A549 (cell line): ENCODE measurements around the gene RCVRN. TPM values are rescaled to one million over a fixed set of nuclear protein-coding genes. Genes with fewer than 3 reads are reported as not detected.

Experiments used
- ATAC-seq, 2 experiments: fragments of 200-7000 bp in 1 of 2; fragments of >200 bp in 1 of 2; cut with Nextera tagmentation in 1 of 2; cut with Tn5 transposase in 1 of 2; 3 replicates each; pipeline versions ENCODE4 v1.8.0 to v1.9.1; 2018 to 2020; ENCODE audit warnings: mild to moderate bottlenecking in 1 of 2, moderate library complexity in 1 of 2
- CTCF ChIA-PET: fragments of 300-600 bp; sonication (Branson Sonifier 250); formaldehyde crosslinking; extraction: SDS; loops from one replicate; lab custom pipeline; 2021; ENCODE audit warnings: antibody characterized with exemption, inconsistent platforms; lab: Yijun Ruan, JAX
- POLR2A ChIA-PET: fragments of 350-600 bp; formaldehyde crosslinking; extraction: SDS; loops from one replicate; lab custom pipeline; 2021; ENCODE audit warnings: antibody characterized with exemption, inconsistent platforms; lab: Yijun Ruan, JAX
- DNase-seq, 2 experiments: peaks; one replicate each; pipeline versions ENCODE4 v3.0.0 to v3.0.0-alpha.2; 2011 to 2016; ENCODE audit warnings: low read depth in 1 of 2, low spot score in 1 of 2
- FAIRE-seq: peaks from 2 replicates; lab custom pipeline; 2011; peaks lifted over from hg19 to GRCh38; lab: Jason Lieb, UNC
- H3K27ac ChIP-seq, 2 experiments: fragments of >200 bp; sonication (Bioruptor Twin); formaldehyde crosslinking; 3 replicates each; pipeline ENCODE4 v1.5.1; 2016 to 2017
- H3K4me1 ChIP-seq: fragments of >200 bp; sonication (Bioruptor Twin); formaldehyde crosslinking; 3 replicates; pipeline ENCODE4 v1.6.1; 2016
- H3K4me2 ChIP-seq: fragments of >200 bp; sonication (Bioruptor Twin); formaldehyde crosslinking; 3 replicates; pipeline ENCODE4 v1.6.1; 2016
- H3K4me3 ChIP-seq: fragments of >200 bp; sonication (Bioruptor Twin); formaldehyde crosslinking; 3 replicates; pipeline ENCODE4 v1.5.1; 2016
- H3K9me3 ChIP-seq: fragments of >200 bp; sonication (Bioruptor Twin); formaldehyde crosslinking; 3 replicates; pipeline ENCODE4 v1.6.1; 2016
- CEBPB ChIP-seq, 2 experiments: fragments of >200 bp in 1 of 2; sonication (Bioruptor Twin) in 1 of 2; formaldehyde crosslinking in 1 of 2; IDR thresholded peaks; 2 replicates each; pipeline ENCODE4 v1.6.1; 2012 to 2016
- CHD2 ChIP-seq: fragments of 150-350 bp; IDR thresholded peaks from 2 replicates; pipeline ENCODE4 v1.6.1; 2014; ENCODE audit warnings: low read length; ENCODE audit not compliant: partially characterized antibody
- EP300 ChIP-seq, 2 experiments: fragments of >200 bp; sonication (Bioruptor Twin); formaldehyde crosslinking; IDR thresholded peaks; 2 replicates in 1 of 2; 3 replicates in 1 of 2; pipeline ENCODE4 v1.6.1; 2016 to 2017
- FOSB ChIP-seq: fragments of 250-450 bp; sonication (Bioruptor Pico); IDR thresholded peaks from 2 replicates; pipeline ENCODE4 v1.5.0; 2020; ENCODE audit warnings: mild to moderate bottlenecking, moderate library complexity
- FOSL2 ChIP-seq, 2 experiments: fragments of 450-650 bp in 1 of 2; fragments of >200 bp in 1 of 2; sonication (Bioruptor Twin) in 1 of 2; formaldehyde crosslinking; IDR thresholded peaks; 2 replicates each; pipeline versions ENCODE4 v1.5.0 to v1.6.1; 2016 to 2020; ENCODE audit warnings: mild to moderate bottlenecking in 1 of 2, moderate library complexity in 1 of 2
- HDAC2 ChIP-seq: fragments of 200-600 bp; sonication (generic); IDR thresholded peaks from 2 replicates; pipeline ENCODE4 v1.6.1; 2016
- HOXA7 ChIP-seq: fragments of 250-450 bp; sonication (Bioruptor Pico); IDR thresholded peaks from 2 replicates; pipeline ENCODE4 v1.5.0; 2020; ENCODE audit warnings: mild to moderate bottlenecking, moderate library complexity
- HOXB5 ChIP-seq: fragments of 250-450 bp; sonication (Bioruptor Pico); IDR thresholded peaks from 2 replicates; pipeline ENCODE4 v1.5.0; 2020; ENCODE audit warnings: mild to moderate bottlenecking, moderate library complexity
- JUNB ChIP-seq: fragments of >200 bp; sonication (Bioruptor Twin); formaldehyde crosslinking; IDR thresholded peaks from 2 replicates; pipeline ENCODE4 v1.6.1; 2016
- KDM1A ChIP-seq: fragments of 200-600 bp; sonication (generic); IDR thresholded peaks from 2 replicates; pipeline ENCODE4 v1.6.1; 2016; ENCODE audit warnings: low read depth, mild to moderate bottlenecking
- KDM5A ChIP-seq: fragments of 200-600 bp; sonication (generic); IDR thresholded peaks from 2 replicates; pipeline ENCODE4 v1.6.1; 2016; ENCODE audit warnings: antibody characterized with exemption, mild to moderate bottlenecking
- MAZ ChIP-seq: fragments of 150-350 bp; IDR thresholded peaks from 2 replicates; pipeline ENCODE4 v1.6.1; 2014; ENCODE audit warnings: antibody characterized with exemption, low read depth, low read length, borderline replicate concordance
- NR3C1 ChIP-seq: fragments of >200 bp; sonication (Bioruptor Twin); formaldehyde crosslinking; IDR thresholded peaks from 3 replicates; pipeline ENCODE4 v1.6.1; 2017
- RAD21 ChIP-seq, 2 experiments: fragments of >200 bp in 1 of 2; sonication (Bioruptor Twin) in 1 of 2; formaldehyde crosslinking in 1 of 2; IDR thresholded peaks in 1 of 2; conservative IDR thresholded peaks in 1 of 2; 2 replicates in 1 of 2; 3 replicates in 1 of 2; pipeline ENCODE4 v1.6.1; 2012 to 2018; ENCODE audit warnings: inconsistent platforms in 1 of 2
- RARB ChIP-seq: fragments of 250-450 bp; sonication (Bioruptor Pico); IDR thresholded peaks from 2 replicates; pipeline ENCODE4 v1.8.0; 2021; ENCODE audit warnings: mild to moderate bottlenecking, moderate library complexity
- SMC3 ChIP-seq: fragments of >200 bp; sonication (Bioruptor Twin); formaldehyde crosslinking; IDR thresholded peaks from 3 replicates; pipeline ENCODE4 v1.6.1; 2018; ENCODE audit warnings: inconsistent platforms
- ZFP36 ChIP-seq: fragments of 450-650 bp; IDR thresholded peaks from 2 replicates; pipeline ENCODE4 v1.6.1; 2014; ENCODE audit warnings: borderline replicate concordance; ENCODE audit not compliant: partially characterized antibody
- ZNF302 ChIP-seq: fragments of 250-450 bp; sonication (Bioruptor Pico); IDR thresholded peaks from 2 replicates; pipeline ENCODE4 v1.9.0; 2021; ENCODE audit warnings: inconsistent platforms, mild to moderate bottlenecking, moderate library complexity
- ZSCAN20 ChIP-seq: fragments of 250-450 bp; sonication (Bioruptor Pico); IDR thresholded peaks from 2 replicates; pipeline ENCODE4 v1.8.0; 2022; ENCODE audit warnings: mild to moderate bottlenecking, moderate library complexity
- WGBS: methylation state at CpG from one replicate; pipeline ENCODE4 v1.1.6; 2017; ENCODE audit errors: missing lambda C conversion rate; 5-methylcytosine and 5-hydroxymethylcytosine counted together
- polyA plus RNA-seq, 4 experiments: library from polyadenylated mRNA; depleted of rRNA in 3 of 4; stranded (reverse); fragments of >200 nt; fragmentation: RNase III in 1 of 4; extraction: RNeasy Plus Mini Kit Qiagen cat#74134 plus additional on column Dnase treatment in 1 of 4; gene quantifications; 2 replicates in 3 of 4; 3 replicates in 1 of 4; pipeline ENCODE4 v1.2.3, GENCODE V29; 2011 to 2017
- TF ChIP-seq, protein P1 (sequence below): fragments of >200 bp; sonication (Bioruptor Twin); formaldehyde crosslinking; IDR thresholded peaks from 3 replicates; pipeline ENCODE4 v1.6.1; 2016
- TF ChIP-seq, protein P2 (sequence below): IDR thresholded peaks from 2 replicates; pipeline ENCODE4 v1.6.1; 2012
- TF ChIP-seq, protein P3 (sequence below): fragments of >200 bp; sonication (Bioruptor Twin); formaldehyde crosslinking; IDR thresholded peaks from 2 replicates; pipeline ENCODE4 v1.6.1; 2016

RCVRN gene
- polyA plus RNA-seq, 2 of the 4 experiments (the other 2 are of a cell fraction): not detected

DNA sequence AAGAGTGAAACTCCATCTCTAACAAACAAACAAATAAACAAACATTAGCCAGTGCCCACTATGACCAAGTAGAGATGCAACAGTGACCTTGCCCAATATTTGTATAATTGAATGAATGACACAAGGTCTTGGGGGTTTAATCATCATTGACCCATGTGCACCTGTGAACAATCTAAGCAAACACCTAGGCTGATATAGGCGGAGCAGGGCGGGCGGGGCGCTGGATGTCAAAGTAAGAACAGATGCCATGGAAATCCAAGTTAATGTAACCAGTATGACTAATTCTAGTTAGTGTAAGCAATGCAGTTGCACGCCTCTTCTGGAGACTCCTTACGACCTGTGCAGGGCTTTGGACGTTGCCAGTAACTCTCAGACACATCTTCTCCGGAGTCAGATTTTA, 17.6 kb downstream of the RCVRN start:
- ChIA-PET POLR2A (no interaction called here), CTCF (interaction anchor here (1.0 to 3.2 kb wide), 4 partner anchors 13 to 159 kb away, joined by 4 to 26 read pairs (median 8); partner anchors contain the start of gene RCVRN)
- H3K9me3 ChIP-seq: peaks cover 46% of the 10 kb centered on the region
- peak overlapping the region; percentile 29 for H3K4me2 ChIP-seq
- ATAC-seq (peak; percentile 69), FAIRE-seq (peak; percentile 43), DNase-seq (peak; percentile 47 to 71)
- TF ChIP-seq EP300 (IDR thresholded peaks at IDR 0.05): 0 out of 5 replicates have a peak, but pooled peaks of 1 of the 2 experiments have one; percentile 13
- TF ChIP-seq HOXB5 (CRISPR knock-in tag): no peak
- TF ChIP-seq MAZ: no peak
- no peak for TF ChIP-seq RARB
- no peak for TF ChIP-seq HDAC2
- TF ChIP-seq JUNB: peak; percentile 43; the same call in 1 of the 2 replicates
- 0 out of 2 replicates have a peak, but pooled peaks have one; percentile 27 for TF ChIP-seq FOSL2 (IDR thresholded peaks at IDR 0.05)
- TF ChIP-seq FOSL2 (CRISPR knock-in tag; IDR thresholded peaks at IDR 0.05): peak; percentile 52
- no peak for TF ChIP-seq CHD2
- TF ChIP-seq, protein P1, sequence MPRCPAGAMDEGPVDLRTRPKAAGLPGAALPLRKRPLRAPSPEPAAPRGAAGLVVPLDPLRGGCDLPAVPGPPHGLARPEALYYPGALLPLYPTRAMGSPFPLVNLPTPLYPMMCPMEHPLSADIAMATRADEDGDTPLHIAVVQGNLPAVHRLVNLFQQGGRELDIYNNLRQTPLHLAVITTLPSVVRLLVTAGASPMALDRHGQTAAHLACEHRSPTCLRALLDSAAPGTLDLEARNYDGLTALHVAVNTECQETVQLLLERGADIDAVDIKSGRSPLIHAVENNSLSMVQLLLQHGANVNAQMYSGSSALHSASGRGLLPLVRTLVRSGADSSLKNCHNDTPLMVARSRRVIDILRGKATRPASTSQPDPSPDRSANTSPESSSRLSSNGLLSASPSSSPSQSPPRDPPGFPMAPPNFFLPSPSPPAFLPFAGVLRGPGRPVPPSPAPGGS: 0 out of 3 replicates have a peak, but pooled peaks have one; percentile 31
- TF ChIP-seq, protein P2, sequence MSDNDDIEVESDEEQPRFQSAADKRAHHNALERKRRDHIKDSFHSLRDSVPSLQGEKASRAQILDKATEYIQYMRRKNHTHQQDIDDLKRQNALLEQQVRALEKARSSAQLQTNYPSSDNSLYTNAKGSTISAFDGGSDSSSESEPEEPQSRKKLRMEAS: no peak
- TF ChIP-seq ZSCAN20 (CRISPR knock-in tag): no peak
- TF ChIP-seq, protein P3, sequence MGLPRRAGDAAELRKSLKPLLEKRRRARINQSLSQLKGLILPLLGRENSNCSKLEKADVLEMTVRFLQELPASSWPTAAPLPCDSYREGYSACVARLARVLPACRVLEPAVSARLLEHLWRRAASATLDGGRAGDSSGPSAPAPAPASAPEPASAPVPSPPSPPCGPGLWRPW: peak; percentile 36; the same call in 1 of the 2 replicates
- peak; percentile 45 to 50; a peak in 3 of 4 replicates for TF ChIP-seq CEBPB (IDR thresholded peaks at IDR 0.05)
- WGBS: 28% methylated on average over 8 of the region's 8 CpGs
- H3K4me1 ChIP-seq: peaks cover 32% of the 10 kb centered on the region
- no peak overlapping the region for H3K4me3 ChIP-seq
- H3K27ac ChIP-seq: peak overlapping the region; percentile 52 to 61; a peak in 5 of 6 replicates

DNA sequence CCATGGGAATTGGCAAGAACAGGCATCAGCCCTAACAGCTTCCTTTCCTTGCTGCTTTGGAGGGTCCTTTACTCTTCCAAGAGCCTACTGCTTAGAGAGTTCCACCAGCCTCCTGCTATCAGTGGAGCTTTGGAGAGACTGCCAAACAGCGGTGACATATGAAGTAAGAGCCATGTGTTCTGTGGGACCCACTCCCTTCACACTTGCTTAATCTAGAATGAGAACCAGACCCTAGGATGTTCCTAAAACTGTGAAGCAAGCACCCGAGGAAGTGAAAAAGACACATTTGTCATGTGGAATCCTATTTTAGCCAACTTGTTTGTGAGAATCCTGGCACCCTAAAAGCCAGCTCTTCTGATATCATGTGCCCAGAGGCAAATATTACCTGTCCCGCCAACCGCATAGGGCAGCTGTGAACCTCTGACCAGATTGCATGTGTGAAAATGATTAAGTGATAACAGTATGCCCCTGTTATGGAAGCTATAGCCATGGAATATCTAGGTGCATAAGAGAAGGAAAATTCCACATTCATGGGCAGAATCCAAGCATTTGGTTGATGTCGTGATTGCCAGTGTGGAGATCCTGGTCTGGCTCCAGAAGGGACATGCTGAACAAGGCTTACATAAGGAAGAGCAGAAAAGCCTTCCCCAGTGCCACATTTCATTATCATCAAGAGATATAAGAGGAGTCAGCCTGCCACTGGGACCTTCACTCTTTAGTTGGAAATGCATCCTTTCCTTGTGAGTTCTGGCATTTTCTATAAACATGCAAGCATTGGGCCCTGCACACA, 18.7 kb downstream of the RCVRN start:
- ChIA-PET CTCF (interaction anchor here (0.6 to 1.4 kb wide), 4 partner anchors 19 to 115 kb away, joined by 3 to 5 read pairs (median 4); partner anchors contain the start of gene RCVRN), POLR2A (no interaction called here)
- FAIRE-seq (no peak), DNase-seq (no peak), ATAC-seq (no peak)
- Histone ChIP-seq H3K4me1 (peaks cover 32% of the 10 kb centered on the region), H3K9me3 (peaks cover 57% of the 10 kb centered on the region), H3K4me3 (no peak overlapping the region), H3K27ac (peak overlapping the region; percentile 26 to 61; a peak in 4 of 6 replicates), H3K4me2 (no peak overlapping the region)
- WGBS: 86% methylated on average over 5 of the region's 5 CpGs
- TF ChIP-seq KDM1A (no peak), ZFP36 (no peak), KDM5A (no peak)

DNA sequence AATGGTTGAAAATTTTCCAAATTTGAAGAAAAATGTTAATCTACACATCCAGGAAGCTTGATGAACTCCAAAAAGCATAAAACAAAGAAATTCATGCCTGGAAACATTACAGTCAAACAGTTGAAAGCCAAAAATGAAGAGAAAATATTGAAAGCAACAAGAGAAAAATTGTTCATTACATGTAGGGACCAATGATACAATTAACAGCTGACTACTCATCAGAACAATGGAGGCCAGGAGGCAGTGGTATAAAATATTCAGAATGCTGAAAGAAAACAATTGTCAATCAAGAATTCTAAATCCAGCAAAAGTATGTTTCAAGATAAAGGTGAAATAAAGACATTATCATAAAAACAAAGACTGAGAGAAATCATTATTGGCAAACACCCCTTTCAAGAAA, 21.6 kb downstream of the RCVRN start:
- DNase-seq: peak in 1 of 2 experiments; percentile 23
- Histone ChIP-seq H3K4me2 (no peak overlapping the region), H3K4me3 (no peak overlapping the region), H3K4me1 (peaks cover 37% of the 10 kb centered on the region), H3K9me3 (peaks cover 57% of the 10 kb centered on the region), H3K27ac (no peak overlapping the region)
- no peak for TF ChIP-seq RAD21 (conservative IDR thresholded peaks at IDR 0.05 in 1 of 2, IDR thresholded peaks at IDR 0.05 in 1 of 2)
- TF ChIP-seq HOXA7 (CRISPR knock-in tag): no peak
- TF ChIP-seq ZNF302 (CRISPR knock-in tag): no peak
- TF ChIP-seq SMC3: no peak
- TF ChIP-seq NR3C1: no peak
- TF ChIP-seq FOSB (CRISPR knock-in tag): 0 out of 2 replicates have a peak, but pooled peaks have one; percentile 41
- no peak for TF ChIP-seq FOSL2 (IDR thresholded peaks at IDR 0.05)
- no peak for TF ChIP-seq FOSL2 (CRISPR knock-in tag; IDR thresholded peaks at IDR 0.05)
- ChIA-PET CTCF (interaction anchor here (0.9 kb wide), 1 partner anchor 12 kb away, joined by 3 read pairs; no protein-coding TSS in a partner anchor), POLR2A (no interaction called here)
- ATAC-seq: no peak
- FAIRE-seq: peak; percentile 36
